Measurements from ENCODE around the gene SLC2A4RG. TPM values are rescaled to one million over a fixed set of nuclear protein-coding genes. Genes with fewer than 3 reads are reported as not detected.

The SLC2A4RG gene
- total and polyA plus RNA-seq, 7 donors, result 19.7 to 78.2 (median 33.0) TPM

GRCh38 chr20:63767456-63767855 is 27.9 kb downstream of the SLC2A4RG start:
- Histone ChIP-seq H3K4me1 (no peaks in the 10 kb centered on the region), H3K4me3 (no peak overlapping the region), H3K27ac (no peak overlapping the region), H3K9me3 (no peaks in the 10 kb centered on the region), H3K36me3 (peaks cover 0 to 6% (median 0%) of the 10 kb centered on the region in 4 donors), H3K27me3 (peaks cover 0 to 4% (median 0%) of the 10 kb centered on the region in 3 donors)
- WGBS, 2 donors, result 77 to 78% methylated on average over 18 of the region's 18 CpGs
- no peak for DNase-seq
- no peak for TF ChIP-seq POLR2A (IDR thresholded peaks at IDR 0.05)
- TF ChIP-seq POLR2AphosphoS5 (IDR thresholded peaks at IDR 0.05), result no peak
- no peak for TF ChIP-seq EP300 (IDR thresholded peaks at IDR 0.05)
- TF ChIP-seq CTCF (IDR thresholded peaks at IDR 0.05), result no peak
- intact Hi-C loops (cut with DNase I), result no loop called here

- Histone ChIP-seq H3K4me3 (no peak overlapping the region), H3K4me1 (no peaks in the 10 kb centered on the region), H3K27ac (no peak overlapping the region), H3K36me3 (peaks cover 0 to 6% (median 0%) of the 10 kb centered on the region in 4 donors), H3K27me3 (peaks cover 0 to 8% (median 0%) of the 10 kb centered on the region in 3 donors), H3K9me3 (no peaks in the 10 kb centered on the region)
- TF ChIP-seq CTCF (IDR thresholded peaks at IDR 0.05), result no peak
- no peak for TF ChIP-seq POLR2A (IDR thresholded peaks at IDR 0.05)
- no peak for TF ChIP-seq POLR2AphosphoS5 (IDR thresholded peaks at IDR 0.05)
- no peak for TF ChIP-seq EP300 (IDR thresholded peaks at IDR 0.05)
- 78 to 86% methylated on average over 7 of the region's 7 CpGs for WGBS, 2 donors
- intact Hi-C loops (cut with DNase I), result no loop called here
- no peak for DNase-seq
Measured at GRCh38 chr20:63767886-63768285, 28.3 kb downstream of the SLC2A4RG start.

GRCh38 chr20:63768591-63769515 is 29.3 kb downstream of the SLC2A4RG start:
- no peaks in the 10 kb centered on the region for H3K4me1 ChIP-seq
- no peak overlapping the region for H3K4me3 ChIP-seq
- peaks cover 0 to 6% (median 0%) of the 10 kb centered on the region in 4 donors for H3K36me3 ChIP-seq
- no peak for DNase-seq
- WGBS, 2 donors, result 93% methylated on average over 26 of the region's 26 CpGs
- no peak for TF ChIP-seq POLR2A (IDR thresholded peaks at IDR 0.05)
- TF ChIP-seq POLR2AphosphoS5 (IDR thresholded peaks at IDR 0.05), result no peak
- no peak for TF ChIP-seq EP300 (IDR thresholded peaks at IDR 0.05)
- no peak for TF ChIP-seq CTCF (IDR thresholded peaks at IDR 0.05)
- intact Hi-C loops (cut with DNase I), result no loop called here
- H3K27ac ChIP-seq, result no peak overlapping the region
- H3K27me3 ChIP-seq, result peaks cover 0 to 18% (median 2%) of the 10 kb centered on the region in 3 donors
- no peaks in the 10 kb centered on the region for H3K9me3 ChIP-seq

- TF ChIP-seq EP300 (IDR thresholded peaks at IDR 0.05) (no peak), CTCF (IDR thresholded peaks at IDR 0.05) (no peak), POLR2A (IDR thresholded peaks at IDR 0.05) (no peak), POLR2AphosphoS5 (IDR thresholded peaks at IDR 0.05) (no peak)
- no peaks in the 10 kb centered on the region for H3K9me3 ChIP-seq
- no peak overlapping the region for H3K27ac ChIP-seq
- intact Hi-C loops (cut with DNase I), result no loop called here
- WGBS, 2 donors, result 93% methylated on average over 31 of the region's 31 CpGs
- H3K36me3 ChIP-seq, result peaks cover 0 to 6% (median 0%) of the 10 kb centered on the region in 4 donors
- no peak overlapping the region for H3K4me3 ChIP-seq
- H3K27me3 ChIP-seq, result peaks cover 0 to 27% (median 2%) of the 10 kb centered on the region in 3 donors
- H3K4me1 ChIP-seq, result peaks cover 0 to 3% (median 1%) of the 10 kb centered on the region in 4 donors
- no peak for DNase-seq
Measured at GRCh38 chr20:63769891-63770474, 30.4 kb downstream of the SLC2A4RG start.
